KOPT-K1 (cell line): Measurements from ENCODE around the gene BCS1L.

Source experiments
- H3K27ac ChIP-seq: fragments of 200-600 bp; sonication (generic); 2 replicates; pipeline ENCODE4 v1.5.1; 2016; ENCODE audit warnings: antibody characterized with exemption, mild to moderate bottlenecking, low read depth, low read length; ENCODE audit not compliant: poor library complexity, severe bottlenecking
- H3K36me3 ChIP-seq: fragments of 200-600 bp; sonication (generic); 2 replicates; pipeline ENCODE4 v1.5.1; 2017; ENCODE audit warnings: antibody characterized with exemption, mild to moderate bottlenecking, low read length, moderate library complexity; ENCODE audit not compliant: insufficient read depth
- H3K9me3 ChIP-seq: fragments of 200-600 bp; sonication (generic); 2 replicates; pipeline ENCODE4 v1.5.1; 2017; ENCODE audit warnings: antibody characterized with exemption, low read length, mild to moderate bottlenecking; ENCODE audit not compliant: insufficient read depth, poor library complexity, severe bottlenecking

The BCS1L gene

DNA sequence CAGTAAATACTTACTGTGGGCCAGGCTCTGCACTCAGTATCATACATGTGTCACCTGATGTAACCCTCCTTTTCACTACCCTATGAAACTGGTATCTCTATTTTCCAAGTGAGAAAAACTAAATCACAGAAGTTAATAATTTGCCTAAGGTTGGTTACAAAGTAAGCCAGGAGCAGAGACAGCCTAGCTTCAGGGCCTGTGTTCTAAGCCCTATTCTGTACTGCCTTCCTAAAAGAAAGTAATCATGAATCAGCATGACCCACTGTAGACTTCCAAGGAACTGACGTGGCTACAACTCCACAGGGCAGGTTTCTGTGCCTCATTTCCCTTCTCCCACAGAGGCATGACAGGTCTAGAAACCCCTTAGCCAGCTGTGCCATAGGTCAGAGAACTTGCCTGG, 14.4 kb upstream of the BCS1L start:
- no peaks in the 10 kb centered on the region for H3K9me3 ChIP-seq
- peaks cover 98% of the 10 kb centered on the region for H3K36me3 ChIP-seq
- H3K27ac ChIP-seq = no peak overlapping the region

DNA sequence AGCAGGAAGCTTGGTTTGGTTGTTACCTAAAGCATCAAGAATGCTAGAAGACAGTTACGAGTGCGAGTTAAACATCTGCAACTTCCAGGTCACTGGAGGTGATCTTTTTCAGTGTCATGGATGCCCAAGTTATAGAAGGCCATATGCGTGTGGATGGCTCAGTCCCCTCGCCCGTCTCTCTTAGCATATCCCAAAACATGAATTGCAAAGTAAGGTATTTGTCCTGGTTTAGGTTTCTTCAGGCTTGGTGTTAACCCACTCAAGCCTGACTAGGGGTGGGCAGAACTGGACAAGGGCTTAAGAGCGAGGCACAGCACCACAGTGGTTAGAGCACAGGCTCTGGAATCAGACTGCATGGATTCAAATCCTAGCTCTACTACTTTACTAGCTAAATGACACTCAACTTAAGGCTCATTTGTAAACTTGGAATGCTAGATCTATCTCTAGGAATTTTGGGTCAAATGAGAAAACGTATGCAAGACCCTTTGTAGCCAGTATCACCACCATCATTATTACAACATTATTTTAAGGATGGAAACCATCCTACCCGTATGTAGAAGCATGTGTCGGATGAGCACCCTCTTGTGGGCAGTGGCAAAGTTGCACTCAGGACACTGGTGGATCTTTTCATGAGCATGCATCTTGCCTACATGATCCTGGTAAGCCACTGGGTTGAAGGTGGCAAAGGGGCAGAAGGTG, 11.2 kb upstream of the BCS1L start:
- H3K9me3 ChIP-seq = no peaks in the 10 kb centered on the region
- no peak overlapping the region for H3K27ac ChIP-seq
- peaks cover 99% of the 10 kb centered on the region for H3K36me3 ChIP-seq

DNA sequence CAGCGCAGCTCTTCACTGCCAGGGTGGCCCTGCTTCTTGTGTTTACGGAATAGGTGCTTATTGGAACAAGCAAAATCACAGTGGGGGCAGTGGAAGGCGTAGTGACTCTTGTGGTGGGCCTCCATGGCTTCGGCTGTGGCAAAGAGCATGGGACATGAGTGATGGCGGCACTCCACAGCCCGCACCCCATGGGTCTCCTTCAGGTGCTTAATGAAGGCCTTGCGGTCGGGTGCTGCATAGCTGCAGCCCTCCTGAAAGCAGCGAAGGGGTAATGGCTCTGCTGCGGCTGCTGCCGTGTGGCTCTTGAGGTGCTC, 10.7 kb upstream of the BCS1L start:
- peaks cover 99% of the 10 kb centered on the region for H3K36me3 ChIP-seq
- no peaks in the 10 kb centered on the region for H3K9me3 ChIP-seq
- no peak overlapping the region for H3K27ac ChIP-seq

DNA sequence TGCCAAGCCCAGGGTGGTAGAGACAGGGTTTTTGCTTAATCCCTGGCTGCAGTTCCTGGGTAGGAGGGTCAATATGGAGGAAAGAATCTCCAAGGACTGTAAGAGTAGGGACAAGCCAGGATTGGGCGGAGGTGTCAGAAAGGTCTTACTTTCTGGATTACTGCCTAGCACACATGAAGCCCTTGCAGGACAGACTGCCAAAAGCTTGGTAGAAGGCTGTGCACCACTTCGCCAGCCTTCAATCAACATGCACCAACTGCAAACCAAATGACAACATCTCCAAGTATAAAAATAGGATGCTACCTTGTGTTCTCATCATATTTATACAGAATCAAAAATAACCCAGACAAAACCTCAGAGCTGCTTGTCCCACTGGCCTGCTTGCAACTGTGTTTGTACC, 3.7 kb upstream of the BCS1L start:
- H3K27ac ChIP-seq = no peak overlapping the region
- H3K36me3 ChIP-seq = peaks cover 72% of the 10 kb centered on the region
- H3K9me3 ChIP-seq = no peaks in the 10 kb centered on the region

DNA sequence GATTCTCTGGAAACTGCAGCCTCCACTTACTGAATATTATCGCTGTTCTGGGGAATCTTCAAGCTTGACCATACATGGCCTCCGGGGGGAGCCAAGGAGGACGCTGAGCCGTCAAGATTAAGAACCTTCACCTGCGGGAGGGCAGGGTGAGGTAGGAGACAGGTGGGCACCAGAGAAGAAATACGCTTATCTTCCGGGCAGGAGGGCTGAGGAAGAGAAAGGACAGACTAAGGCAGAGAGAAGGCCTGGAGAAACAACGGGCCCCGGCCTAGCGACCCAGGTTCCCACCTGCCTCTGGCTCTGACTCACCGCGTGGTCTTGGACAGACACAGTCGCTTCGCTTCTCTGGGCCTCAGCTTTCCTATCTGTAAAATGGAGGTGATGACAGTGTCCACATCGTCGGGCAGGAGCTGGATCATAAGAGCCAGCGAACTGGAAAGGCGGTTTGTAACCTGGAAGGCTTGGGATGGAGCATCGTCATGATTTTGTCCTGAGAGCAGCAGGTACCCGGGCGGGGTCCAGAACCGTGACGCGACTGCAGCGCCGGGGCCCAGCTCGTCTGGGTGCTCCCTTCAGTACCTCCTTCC, 719 bp upstream of the BCS1L start:
- H3K36me3 ChIP-seq = peaks cover 70% of the 10 kb centered on the region
- H3K27ac ChIP-seq = peak overlapping the region; percentile 79
- H3K9me3 ChIP-seq = no peaks in the 10 kb centered on the region

- Histone ChIP-seq H3K36me3 (peaks cover 70% of the 10 kb centered on the region), H3K9me3 (no peaks in the 10 kb centered on the region), H3K27ac (peak overlapping the region; percentile 79)
Measured at GRCh38 chr2:218659988-218660358, 490 bp downstream of the BCS1L start.

- no peaks in the 10 kb centered on the region for H3K9me3 ChIP-seq
- H3K36me3 ChIP-seq = peaks cover 68% of the 10 kb centered on the region
- no peak overlapping the region for H3K27ac ChIP-seq
Measured at GRCh38 chr2:218662377-218662776, 2.9 kb downstream of the BCS1L start.

- peaks cover 68% of the 10 kb centered on the region for H3K36me3 ChIP-seq
- H3K9me3 ChIP-seq = no peaks in the 10 kb centered on the region
- no peak overlapping the region for H3K27ac ChIP-seq
Measured at GRCh38 chr2:218662827-218663226, 3.3 kb downstream of the BCS1L start.

DNA sequence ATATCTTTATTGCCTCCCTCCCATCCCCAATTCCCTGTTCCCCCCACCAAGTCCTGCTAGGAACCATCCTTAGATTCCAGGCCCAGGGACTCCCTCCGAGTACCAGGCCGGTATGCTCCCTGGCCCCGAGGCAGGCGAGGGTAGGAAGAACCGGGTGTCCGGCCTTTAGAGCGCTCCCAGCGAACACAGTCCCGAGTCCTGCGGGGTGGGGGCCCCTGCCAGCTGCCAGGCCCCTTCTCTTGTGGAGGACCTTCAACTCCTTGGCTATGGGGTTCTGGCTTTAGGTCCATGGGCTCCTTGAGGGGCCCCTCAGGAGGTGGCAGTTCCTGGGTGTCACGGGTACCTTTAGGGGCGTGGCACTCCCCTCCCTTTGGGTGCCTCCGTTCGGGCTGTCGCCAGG, 4.4 kb downstream of the BCS1L start:
- no peak overlapping the region for H3K27ac ChIP-seq
- no peaks in the 10 kb centered on the region for H3K9me3 ChIP-seq
- H3K36me3 ChIP-seq = peaks cover 76% of the 10 kb centered on the region

DNA sequence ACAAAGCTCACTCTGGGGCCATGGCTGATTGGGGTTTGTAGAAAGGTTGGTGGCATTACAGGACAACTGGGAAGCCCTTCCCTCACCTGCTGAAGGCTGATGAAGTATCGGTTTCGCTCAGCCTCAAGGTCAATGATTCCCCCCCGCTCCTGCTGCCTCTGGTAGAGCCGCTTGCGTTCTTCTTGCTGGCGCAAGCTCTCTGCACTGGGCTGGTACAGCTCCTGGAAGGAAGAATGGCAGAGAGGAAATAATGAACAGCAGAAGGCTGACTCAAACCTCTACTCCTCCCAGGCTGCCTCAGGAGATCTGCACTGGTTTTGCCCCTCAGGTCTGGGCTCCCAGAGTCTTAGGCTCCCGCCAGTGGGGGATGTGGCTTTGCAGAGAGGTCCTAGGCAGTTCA, 5.2 kb downstream of the BCS1L start:
- Histone ChIP-seq H3K27ac (no peak overlapping the region), H3K36me3 (peaks cover 77% of the 10 kb centered on the region), H3K9me3 (no peaks in the 10 kb centered on the region)

DNA sequence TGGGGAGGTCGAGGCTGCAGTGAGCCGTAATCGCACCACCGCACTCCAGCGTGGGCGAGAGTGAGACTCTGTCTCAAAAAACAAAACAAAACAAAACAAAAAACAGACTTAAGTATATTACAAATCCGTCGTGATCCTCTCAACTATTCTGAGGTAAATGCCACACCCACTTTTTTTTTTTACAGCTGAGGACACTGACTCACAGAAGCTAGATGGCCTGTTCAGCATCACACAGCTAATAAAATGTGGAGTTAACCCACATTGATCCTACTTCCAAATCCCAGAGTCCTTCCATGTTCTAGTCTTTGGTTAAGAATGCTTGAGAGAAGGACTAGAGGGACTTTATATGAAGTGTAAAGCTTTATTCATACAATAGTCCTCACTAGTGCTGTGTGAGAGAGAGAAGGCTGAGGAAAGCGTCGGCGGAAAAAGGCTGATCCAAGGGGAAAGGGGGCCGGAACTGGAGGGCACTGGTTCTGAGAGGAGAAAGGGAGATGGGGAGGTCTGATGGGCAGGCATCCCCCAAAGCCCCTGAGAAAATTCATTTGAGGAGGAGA, 11.7 kb downstream of the BCS1L start:
- H3K9me3 ChIP-seq = no peaks in the 10 kb centered on the region
- peaks cover 26% of the 10 kb centered on the region for H3K36me3 ChIP-seq

DNA sequence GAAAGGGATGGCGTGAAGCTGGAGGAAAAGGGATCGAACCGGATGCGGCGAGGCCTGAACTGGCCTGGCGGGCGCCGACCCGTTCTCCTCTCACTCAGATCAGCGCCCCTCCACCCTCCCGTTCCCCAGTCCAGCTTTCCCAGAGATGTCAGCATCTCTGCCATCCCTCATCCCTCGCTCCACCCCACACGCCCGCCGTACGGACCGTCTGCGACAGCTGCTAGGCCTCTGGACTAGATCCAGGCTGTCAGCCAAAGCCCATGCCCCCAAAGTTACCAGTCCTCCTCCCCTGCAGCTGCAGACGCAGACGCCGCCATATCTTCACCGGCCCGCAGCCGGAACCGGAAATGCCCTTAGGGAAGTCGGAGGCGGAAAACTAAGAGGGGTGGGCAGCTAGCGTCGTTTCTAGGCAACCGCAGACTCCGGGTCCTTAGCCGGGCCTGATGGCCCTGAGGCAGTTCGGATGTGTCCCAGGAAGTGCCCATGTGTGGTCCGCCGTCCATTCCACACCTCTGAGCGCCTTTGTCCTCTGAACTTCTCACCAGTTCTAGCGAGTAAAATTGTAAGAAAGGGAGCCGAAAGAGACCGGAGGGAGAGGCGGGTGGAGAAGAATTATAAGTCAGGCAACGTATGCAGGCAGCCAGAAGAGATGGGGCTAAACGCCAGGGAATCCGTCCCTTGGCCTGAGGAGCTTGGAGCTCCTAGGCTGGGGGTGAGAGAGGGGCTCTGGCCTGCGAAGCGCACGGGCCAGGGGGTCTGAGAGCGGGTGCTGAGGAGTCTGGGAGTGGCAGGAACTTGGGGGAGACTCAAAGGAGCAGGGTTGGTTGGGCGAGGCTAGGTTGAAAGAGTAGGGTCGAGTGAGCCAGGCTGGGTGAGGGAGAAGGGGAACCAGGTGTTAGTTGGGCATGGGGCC, 12.4 kb downstream of the BCS1L start, which contains the start of the genes RNF25 and STK36:
Gene RNF25, minus strand, starts transcription at position 349 of the 913 bp plus-strand sequence. Its CDS starts 32 bp downstream, at position 317.
Gene STK36, plus strand, starts transcription at position 433 of the 913 bp plus-strand sequence. CDS start 744 bp downstream, outside the sequence.
- Histone ChIP-seq H3K27ac (peak within 1 kb of the TSS; percentile 67), H3K9me3 (no peaks in the 10 kb centered on the region), H3K36me3 (peaks cover 19% of the 10 kb centered on the region)

More for the DNA sequence above, 11.7 kb downstream of the BCS1L start:
- H3K27ac ChIP-seq = peak overlapping the region; percentile 67

GRCh38 chr2:218679119-218679518, 19.6 kb downstream of the BCS1L start:
- Histone ChIP-seq H3K27ac (no peak overlapping the region), H3K9me3 (no peaks in the 10 kb centered on the region), H3K36me3 (no peaks in the 10 kb centered on the region)

- Histone ChIP-seq H3K36me3 (no peaks in the 10 kb centered on the region), H3K9me3 (no peaks in the 10 kb centered on the region), H3K27ac (no peak overlapping the region)
Measured at GRCh38 chr2:218680061-218680460, 20.6 kb downstream of the BCS1L start.
